Prostate gland (tissue), 2 donors: ENCODE data around the gene PCDHGA7.

ENCODE experiments used
- POLR2A ChIP-seq: fragments of 450-650 bp; IDR thresholded peaks from one replicate; pipeline ENCODE4 v1.6.1; 2016; ENCODE audit warnings: antibody characterized with exemption, mild to moderate bottlenecking
- TF ChIP-seq, protein P1 (sequence below), 4 experiments: fragments of 200-600 bp in 2 of 4; fragments of 450-650 bp in 2 of 4; sonication (generic) in 2 of 4; IDR thresholded peaks; 1 replicate in 3 of 4; 2 replicates in 1 of 4; pipeline ENCODE4 v1.5.1; 2016 to 2019; ENCODE audit warnings: antibody characterized with exemption in 4 of 4, mild to moderate bottlenecking in 2 of 4, moderate library complexity in 2 of 4

DNA sequence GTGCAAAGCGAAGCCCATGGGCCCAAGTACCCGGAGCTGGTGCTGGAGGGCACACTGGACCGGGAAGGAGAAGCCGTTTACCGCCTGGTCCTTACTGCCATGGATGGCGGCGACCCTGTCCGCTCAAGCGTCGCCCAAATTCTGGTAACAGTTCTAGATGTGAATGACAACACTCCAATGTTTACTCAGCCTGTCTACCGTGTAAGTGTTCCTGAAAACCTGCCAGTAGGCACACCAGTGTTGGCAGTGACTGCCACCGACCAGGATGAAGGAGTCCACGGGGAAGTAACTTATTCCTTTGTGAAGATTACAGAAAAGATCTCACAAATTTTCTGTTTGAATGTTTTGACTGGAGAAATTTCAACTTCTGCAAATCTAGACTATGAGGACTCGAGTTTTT, 7.9 kb upstream of the PCDHGA7 start:
- TF ChIP-seq, protein P1, sequence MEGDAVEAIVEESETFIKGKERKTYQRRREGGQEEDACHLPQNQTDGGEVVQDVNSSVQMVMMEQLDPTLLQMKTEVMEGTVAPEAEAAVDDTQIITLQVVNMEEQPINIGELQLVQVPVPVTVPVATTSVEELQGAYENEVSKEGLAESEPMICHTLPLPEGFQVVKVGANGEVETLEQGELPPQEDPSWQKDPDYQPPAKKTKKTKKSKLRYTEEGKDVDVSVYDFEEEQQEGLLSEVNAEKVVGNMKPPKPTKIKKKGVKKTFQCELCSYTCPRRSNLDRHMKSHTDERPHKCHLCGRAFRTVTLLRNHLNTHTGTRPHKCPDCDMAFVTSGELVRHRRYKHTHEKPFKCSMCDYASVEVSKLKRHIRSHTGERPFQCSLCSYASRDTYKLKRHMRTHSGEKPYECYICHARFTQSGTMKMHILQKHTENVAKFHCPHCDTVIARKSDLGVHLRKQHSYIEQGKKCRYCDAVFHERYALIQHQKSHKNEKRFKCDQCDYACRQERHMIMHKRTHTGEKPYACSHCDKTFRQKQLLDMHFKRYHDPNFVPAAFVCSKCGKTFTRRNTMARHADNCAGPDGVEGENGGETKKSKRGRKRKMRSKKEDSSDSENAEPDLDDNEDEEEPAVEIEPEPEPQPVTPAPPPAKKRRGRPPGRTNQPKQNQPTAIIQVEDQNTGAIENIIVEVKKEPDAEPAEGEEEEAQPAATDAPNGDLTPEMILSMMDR (IDR thresholded peaks at IDR 0.05) = no peak
- no peak for TF ChIP-seq POLR2A
